GM23248 (cell line): ENCODE measurements around the gene ERCC2. TPM values are rescaled to one million over a fixed set of nuclear protein-coding genes. Genes with fewer than 3 reads are reported as not detected.

Source experiments
- DNase-seq: peaks from one replicate; pipeline ENCODE4 v3.0.0-alpha.2; 2015
- H2AFZ ChIP-seq: fragments of 200-600 bp; sonication (generic); 2 replicates; pipeline ENCODE4 v1.6.1; 2016; ENCODE audit warnings: antibody characterized with exemption
- H3F3A ChIP-seq: fragments of 200-600 bp; sonication (generic); 2 replicates; pipeline ENCODE4 v1.6.1; 2016; ENCODE audit warnings: mild to moderate bottlenecking, antibody characterized with exemption, mixed run types; ENCODE audit not compliant: insufficient read depth
- H3K27ac ChIP-seq: fragments of 200-600 bp; sonication (generic); 2 replicates; pipeline ENCODE4 v1.5.1; 2016; ENCODE audit warnings: mild to moderate bottlenecking
- H3K27me3 ChIP-seq: fragments of 200-600 bp; sonication (generic); replicated peaks from 2 replicates; pipeline ENCODE4 v1.6.1; 2016; ENCODE audit warnings: mild to moderate bottlenecking; ENCODE audit not compliant: insufficient read depth
- H3K36me3 ChIP-seq: fragments of 200-600 bp; sonication (generic); 2 replicates; pipeline ENCODE4 v1.6.1; 2016; ENCODE audit warnings: low read depth, mild to moderate bottlenecking
- H3K4me1 ChIP-seq: fragments of 200-600 bp; sonication (generic); 2 replicates; pipeline ENCODE4 v1.6.1; 2016; ENCODE audit warnings: mild to moderate bottlenecking; ENCODE audit not compliant: insufficient read depth
- H3K4me2 ChIP-seq: fragments of 200-600 bp; sonication (generic); one replicate; pipeline ENCODE4 v1.6.1; 2016; ENCODE audit warnings: mild to moderate bottlenecking; ENCODE audit not compliant: unreplicated experiment
- H3K4me3 ChIP-seq: fragments of 200-600 bp; sonication (generic); 2 replicates; pipeline ENCODE4 v1.5.1; 2016; ENCODE audit warnings: mild to moderate bottlenecking
- H3K79me2 ChIP-seq: fragments of 200-600 bp; sonication (generic); 2 replicates; pipeline ENCODE4 v1.6.1; 2016; ENCODE audit warnings: mild to moderate bottlenecking; ENCODE audit not compliant: insufficient read depth
- H3K9ac ChIP-seq: fragments of 200-600 bp; sonication (generic); 2 replicates; pipeline ENCODE4 v1.6.1; 2016; ENCODE audit warnings: mild to moderate bottlenecking
- H3K9me2 ChIP-seq: fragments of 200-600 bp; sonication (generic); 2 replicates; pipeline ENCODE4 v1.6.1; 2016; ENCODE audit warnings: mixed run types, mild to moderate bottlenecking, moderate library complexity; ENCODE audit not compliant: insufficient read depth
- H3K9me3 ChIP-seq: fragments of 200-600 bp; sonication (generic); one replicate; pipeline ENCODE4 v1.6.1; 2017; ENCODE audit warnings: low read depth
- H4K20me1 ChIP-seq: fragments of 200-600 bp; sonication (generic); 2 replicates; pipeline ENCODE4 v1.6.0; 2016; ENCODE audit not compliant: insufficient read depth
- EZH2 ChIP-seq: fragments of 200-600 bp; sonication (generic); IDR thresholded peaks from 2 replicates; pipeline ENCODE4 v1.6.1; 2018; ENCODE audit warnings: antibody characterized with exemption, mild to moderate bottlenecking; ENCODE audit not compliant: insufficient read depth, poor library complexity, severe bottlenecking
- EZH2phosphoT487 ChIP-seq: fragments of 200-600 bp; sonication (generic); IDR thresholded peaks from 2 replicates; pipeline ENCODE4 v1.6.1; 2018; ENCODE audit warnings: antibody characterized with exemption, moderate library complexity, mild to moderate bottlenecking, low read depth; ENCODE audit not compliant: insufficient read depth
- WGBS, 2 experiments: methylation state at CpG; one replicate each; pipeline ENCODE4 v1.1.6; 2015 to 2017; ENCODE audit warnings: low lambda C conversion rate in 2 of 2, low coverage in 1 of 2; ENCODE audit errors: missing lambda C conversion rate in 2 of 2; 5-methylcytosine and 5-hydroxymethylcytosine counted together
- in situ Hi-C: fragments of 300-500 bp; cut with MboI; formaldehyde crosslinking; loops from 2 replicates; pipeline ENCODE4 v1.15.0; 2020
- polyA plus RNA-seq: library from polyadenylated mRNA; unstranded; fragments of >200 nt; fragmentation: Nextera tagmentation; extraction: Ambion mirVana; gene quantifications from 2 replicates; pipeline ENCODE4 v1.2.1, GENCODE V29; 2016
- total RNA-seq: library from RNA; depleted of rRNA; stranded (reverse); fragments of >200 nt; shearing (Covaris generic); gene quantifications from 2 replicates; pipeline ENCODE4 v1.2.3, GENCODE V29; 2014

Gene ERCC2
- total and polyA plus RNA-seq, 2 experiments from 2014 or later = 13.7 to 32.3 TPM

GRCh38 chr19:45362291-45362690 lies 8.1 kb downstream of the ERCC2 start:
- H3K9ac ChIP-seq = no peak overlapping the region
- H3K9me2 ChIP-seq = no peaks in the 10 kb centered on the region
- H3K79me2 ChIP-seq = no peaks in the 10 kb centered on the region
- H3F3A ChIP-seq = no peaks in the 10 kb centered on the region
- no peaks in the 10 kb centered on the region for H3K27me3 ChIP-seq
- in situ Hi-C loops = no loop called here
- H3K9me3 ChIP-seq = no peaks in the 10 kb centered on the region
- peaks cover 5% of the 10 kb centered on the region; the same call in 1 of the 2 replicates for H3K36me3 ChIP-seq
- no peak for DNase-seq
- TF ChIP-seq EZH2phosphoT487 (no peak), EZH2 (no peak)
- H2AFZ ChIP-seq = no peak overlapping the region
- no peaks in the 10 kb centered on the region for H4K20me1 ChIP-seq
- no peak overlapping the region for H3K4me2 ChIP-seq
- H3K4me1 ChIP-seq = no peaks in the 10 kb centered on the region
- H3K4me3 ChIP-seq = no peak overlapping the region
- 92 to 93% methylated on average over 16 of the region's 16 CpGs for WGBS, 2 experiments
- H3K27ac ChIP-seq = no peak overlapping the region

GRCh38 chr19:45361608-45362007 lies 8.8 kb downstream of the ERCC2 start:
- H3K79me2 ChIP-seq = no peaks in the 10 kb centered on the region
- DNase-seq = no peak
- TF ChIP-seq EZH2 = no peak
- TF ChIP-seq EZH2phosphoT487 = no peak
- no peaks in the 10 kb centered on the region for H3K27me3 ChIP-seq
- H3K9ac ChIP-seq = no peak overlapping the region
- peaks cover 10% of the 10 kb centered on the region; the same call in 1 of the 2 replicates for H3K36me3 ChIP-seq
- H3K4me2 ChIP-seq = no peak overlapping the region
- H3K9me2 ChIP-seq = no peaks in the 10 kb centered on the region
- WGBS, 2 experiments = 89% methylated on average over 11 of the region's 14 CpGs
- H4K20me1 ChIP-seq = no peaks in the 10 kb centered on the region
- no peak overlapping the region for H2AFZ ChIP-seq
- no peak overlapping the region for H3K4me3 ChIP-seq
- H3K9me3 ChIP-seq = no peaks in the 10 kb centered on the region
- no peak overlapping the region for H3K27ac ChIP-seq
- H3K4me1 ChIP-seq = no peaks in the 10 kb centered on the region
- H3F3A ChIP-seq = no peaks in the 10 kb centered on the region
- in situ Hi-C loops = no loop called here

- H3K9me2 ChIP-seq = no peaks in the 10 kb centered on the region
- H3K79me2 ChIP-seq = no peaks in the 10 kb centered on the region
- no peaks in the 10 kb centered on the region for H3K27me3 ChIP-seq
- H3K9ac ChIP-seq = no peak overlapping the region
- H3K9me3 ChIP-seq = no peaks in the 10 kb centered on the region
- TF ChIP-seq EZH2 (no peak), EZH2phosphoT487 (no peak)
- no peak for DNase-seq
- H3K27ac ChIP-seq = no peak overlapping the region
- H3K4me1 ChIP-seq = no peaks in the 10 kb centered on the region
- H4K20me1 ChIP-seq = no peaks in the 10 kb centered on the region
- H3K4me2 ChIP-seq = no peak overlapping the region
- H3F3A ChIP-seq = no peaks in the 10 kb centered on the region
- WGBS, 2 experiments = 96 to 97% methylated on average over 10 to 12 of the region's 12 CpGs
- no peak overlapping the region for H3K4me3 ChIP-seq
- no peak overlapping the region for H2AFZ ChIP-seq
- in situ Hi-C loops = no loop called here
- H3K36me3 ChIP-seq = peaks cover 21% of the 10 kb centered on the region; the same call in 1 of the 2 replicates
These were observed 12.1 kb downstream of the ERCC2 start for GRCh38 chr19:45358213-45358792.

GRCh38 chr19:45357445-45357783 lies 13.0 kb downstream of the ERCC2 start:
- Histone ChIP-seq H2AFZ (no peak overlapping the region), H3K4me2 (no peak overlapping the region), H3K4me1 (no peaks in the 10 kb centered on the region), H3K9ac (no peak overlapping the region), H3F3A (no peaks in the 10 kb centered on the region), H3K27me3 (no peaks in the 10 kb centered on the region), H3K36me3 (peaks cover 21% of the 10 kb centered on the region; the same call in 1 of the 2 replicates), H4K20me1 (no peaks in the 10 kb centered on the region), H3K4me3 (no peak overlapping the region), H3K9me3 (no peaks in the 10 kb centered on the region), H3K27ac (no peak overlapping the region), H3K79me2 (no peaks in the 10 kb centered on the region), H3K9me2 (no peaks in the 10 kb centered on the region)
- TF ChIP-seq EZH2 = no peak
- no peak for TF ChIP-seq EZH2phosphoT487
- no peak for DNase-seq
- in situ Hi-C loops = no loop called here
- 93 to 94% methylated on average over 7 to 11 of the region's 11 CpGs for WGBS, 2 experiments
